Measurements from ENCODE around the gene COL20A1.
A peak's percentile ranks its signal among the peaks of the same experiment; 100 is the strongest.
"Not testable (repeated sequence)": the region's sequence is repeated elsewhere in the genome, so short reads cannot be mapped to it uniquely, and the experiment has no call there.

Gene COL20A1

GRCh38 chr20:63378626-63379025, 85.6 kb downstream of the COL20A1 start:
- Mint-ChIP-seq H3K4me3 (no peak overlapping the region), H3K27ac (no peak overlapping the region), H3K9me3 (no peaks in the 10 kb centered on the region), H3K4me1 (no peaks in the 10 kb centered on the region), H3K27me3 (peaks cover 35% of the 10 kb centered on the region), H3K36me3 (no peaks in the 10 kb centered on the region)
- CTCF ChIA-PET = interaction anchor here (1.4 to 2.7 kb wide), 2 partner anchors 70 to 156 kb away, joined by 4 to 11 read pairs; no protein-coding TSS in a partner anchor
- DNase-seq = no peak

- DNase-seq = no peak
- Mint-ChIP-seq H3K9me3 (no peaks in the 10 kb centered on the region), H3K36me3 (no peaks in the 10 kb centered on the region), H3K4me3 (no peak overlapping the region), H3K27me3 (peaks cover 35% of the 10 kb centered on the region), H3K4me1 (no peaks in the 10 kb centered on the region), H3K27ac (peak overlapping the region; percentile 33)
- CTCF ChIA-PET = interaction anchor here (2.7 kb wide), 1 partner anchor 156 kb away, joined by 11 read pairs; no protein-coding TSS in a partner anchor
Observed at GRCh38 chr20:63379296-63379695, 86.3 kb downstream of the COL20A1 start.

- not testable (repeated sequence) for H3K9me3 Mint-ChIP-seq
Observed at GRCh38 chr20:63379872-63380271, 86.9 kb downstream of the COL20A1 start.

GRCh38 chr20:63380346-63380870, 87.4 kb downstream of the COL20A1 start:
- CTCF ChIA-PET = interaction anchor here (1.2 to 4.6 kb wide), 3 partner anchors 71 to 157 kb away, joined by 3 to 34 read pairs (median 16); no protein-coding TSS in a partner anchor
- Mint-ChIP-seq H3K9me3 (peaks cover 6% of the 10 kb centered on the region), H3K27ac (no peak overlapping the region), H3K4me3 (no peak overlapping the region), H3K27me3 (peaks cover 35% of the 10 kb centered on the region), H3K4me1 (no peaks in the 10 kb centered on the region), H3K36me3 (no peaks in the 10 kb centered on the region)
- DNase-seq = no peak

More at GRCh38 chr20:63379872-63380271, 86.9 kb downstream of the COL20A1 start:
- not testable (repeated sequence) for H3K36me3 Mint-ChIP-seq, H3K4me1 Mint-ChIP-seq, H3K27ac Mint-ChIP-seq, DNase-seq, H3K4me3 Mint-ChIP-seq
- H3K27me3 Mint-ChIP-seq = peaks cover 35% of the 10 kb centered on the region
- CTCF ChIA-PET = interaction anchor here (2.0 to 4.6 kb wide), 2 partner anchors 71 to 157 kb away, joined by 16 to 34 read pairs; no protein-coding TSS in a partner anchor

GRCh38 chr20:63381781-63382431, 88.9 kb downstream of the COL20A1 start:
- no peak overlapping the region for H3K4me3 Mint-ChIP-seq
- DNase-seq = peak; percentile 47
- H3K4me1 Mint-ChIP-seq = no peaks in the 10 kb centered on the region
- peaks cover 20% of the 10 kb centered on the region for H3K9me3 Mint-ChIP-seq
- CTCF ChIA-PET = interaction anchor here (0.6 to 4.6 kb wide), 9 partner anchors 12 to 254 kb away, joined by 3 to 34 read pairs (median 3); no protein-coding TSS in a partner anchor
- peaks cover 29% of the 10 kb centered on the region for H3K27me3 Mint-ChIP-seq
- H3K36me3 Mint-ChIP-seq = peaks cover 3% of the 10 kb centered on the region
- H3K27ac Mint-ChIP-seq = no peak overlapping the region

GRCh38 chr20:63382551-63383300, 89.7 kb downstream of the COL20A1 start:
- H3K27me3 Mint-ChIP-seq = peaks cover 22% of the 10 kb centered on the region
- H3K36me3 Mint-ChIP-seq = peaks cover 3% of the 10 kb centered on the region
- H3K27ac Mint-ChIP-seq = no peak overlapping the region
- CTCF ChIA-PET = interaction anchor here (0.8 to 4.6 kb wide), 5 partner anchors 11 to 165 kb away, joined by 3 to 34 read pairs (median 4); no protein-coding TSS in a partner anchor
- no peak overlapping the region for H3K4me3 Mint-ChIP-seq
- H3K9me3 Mint-ChIP-seq = peaks cover 28% of the 10 kb centered on the region
- H3K4me1 Mint-ChIP-seq = no peaks in the 10 kb centered on the region
- no peak for DNase-seq

- DNase-seq = no peak
- H3K4me3 Mint-ChIP-seq = no peak overlapping the region
- CTCF ChIA-PET = interaction anchor here (4.6 kb wide), 1 partner anchor 74 kb away, joined by 34 read pairs; no protein-coding TSS in a partner anchor
- H3K36me3 Mint-ChIP-seq = peaks cover 3% of the 10 kb centered on the region
- peaks cover 33% of the 10 kb centered on the region for H3K9me3 Mint-ChIP-seq
- peak overlapping the region; percentile 62 for H3K27ac Mint-ChIP-seq
- H3K4me1 Mint-ChIP-seq = no peaks in the 10 kb centered on the region
- H3K27me3 Mint-ChIP-seq = peaks cover 14% of the 10 kb centered on the region
Observed at GRCh38 chr20:63383556-63383955, 90.6 kb downstream of the COL20A1 start.

- H3K4me1 Mint-ChIP-seq = no peaks in the 10 kb centered on the region
- H3K9me3 Mint-ChIP-seq = peaks cover 33% of the 10 kb centered on the region
- no peak overlapping the region for H3K27ac Mint-ChIP-seq
Observed at GRCh38 chr20:63384336-63384735, 91.3 kb downstream of the COL20A1 start.

More at GRCh38 chr20:63384336-63384735, 91.3 kb downstream of the COL20A1 start:
- Mint-ChIP-seq H3K27me3 (peaks cover 6% of the 10 kb centered on the region), H3K36me3 (peaks cover 3% of the 10 kb centered on the region), H3K4me3 (no peak overlapping the region)
- CTCF ChIA-PET = interaction anchor here (1.0 to 4.6 kb wide), 2 partner anchors 75 to 161 kb away, joined by 3 to 34 read pairs; no protein-coding TSS in a partner anchor
- DNase-seq = no peak
